ENCODE results near the gene DOCK4.

- no peak for TF ChIP-seq FOXK2 (IDR thresholded peaks at IDR 0.05)
- no peak for TF ChIP-seq SUZ12 (IDR thresholded peaks at IDR 0.05)
Observed at GRCh38 chr7:111982133-111982532, 224.1 kb downstream of the DOCK4 start.
